HG03460 (cell line): ENCODE results near the gene SCFD2.
A peak's percentile ranks its signal among the peaks of the same experiment; 100 is the strongest.

ENCODE experiments used
- ATAC-seq: cut with Tn5 transposase; IDR thresholded peaks from one replicate; pipeline ENCODE4 v1.9.1; 2021; ENCODE audit not compliant: unreplicated experiment

Gene SCFD2

DNA sequence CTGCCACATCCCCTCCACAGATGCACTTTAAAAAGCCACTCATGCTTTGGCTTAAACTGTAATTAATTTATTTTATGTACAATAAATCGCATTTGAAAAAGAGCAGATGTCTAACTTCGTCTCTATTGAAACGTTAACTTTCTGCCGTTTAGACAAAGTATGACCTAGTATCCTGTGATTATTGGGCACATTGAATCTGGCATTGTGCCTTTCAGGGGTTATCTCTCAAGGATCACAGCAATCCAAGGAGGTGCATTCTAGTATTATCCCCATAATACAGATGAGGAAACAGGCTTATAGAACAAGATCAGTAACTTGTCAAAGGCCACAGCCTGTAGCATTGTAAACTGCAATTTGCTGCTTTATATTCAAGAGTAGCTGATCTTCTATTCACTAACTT lies 499.1 kb downstream of the SCFD2 start:
- no peak for ATAC-seq

DNA sequence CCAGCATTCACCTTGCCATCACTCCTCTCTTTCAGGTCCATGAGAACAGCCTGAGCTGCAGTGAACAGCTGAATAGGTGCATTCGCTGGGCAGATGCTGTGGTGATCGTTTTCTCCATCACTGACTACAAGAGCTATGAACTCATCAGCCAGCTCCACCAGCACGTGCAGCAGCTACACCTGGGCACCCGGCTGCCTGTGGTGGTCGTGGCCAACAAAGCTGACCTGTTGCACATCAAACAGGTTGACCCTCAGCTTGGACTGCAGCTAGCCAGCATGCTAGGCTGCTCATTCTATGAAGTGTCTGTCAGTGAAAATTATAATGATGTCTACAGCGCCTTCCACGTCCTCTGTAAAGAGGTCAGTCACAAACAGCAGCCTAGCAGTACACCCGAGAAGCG lies 500.6 kb downstream of the SCFD2 start:
- ATAC-seq, result no peak

DNA sequence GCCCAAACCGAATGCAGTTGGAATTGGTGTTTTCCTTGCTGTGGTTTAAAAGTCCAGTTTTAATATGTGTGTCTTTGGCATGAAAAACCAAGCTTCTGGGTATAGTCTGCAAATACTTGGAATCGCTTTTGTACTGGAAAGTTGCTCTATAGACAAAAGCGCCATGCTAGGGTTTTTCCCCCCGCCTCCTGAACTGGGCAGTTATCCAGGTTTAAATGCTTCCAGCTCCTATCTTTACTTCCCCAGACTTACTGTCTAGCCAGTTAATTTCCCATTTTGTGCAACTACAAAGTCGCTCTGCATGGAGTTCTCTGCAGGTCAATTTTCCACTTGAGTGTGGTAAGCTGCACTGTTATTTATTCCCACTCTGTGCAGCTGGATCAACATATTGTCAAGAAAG lies 501.1 kb downstream of the SCFD2 start:
- ATAC-seq, result no peak

DNA sequence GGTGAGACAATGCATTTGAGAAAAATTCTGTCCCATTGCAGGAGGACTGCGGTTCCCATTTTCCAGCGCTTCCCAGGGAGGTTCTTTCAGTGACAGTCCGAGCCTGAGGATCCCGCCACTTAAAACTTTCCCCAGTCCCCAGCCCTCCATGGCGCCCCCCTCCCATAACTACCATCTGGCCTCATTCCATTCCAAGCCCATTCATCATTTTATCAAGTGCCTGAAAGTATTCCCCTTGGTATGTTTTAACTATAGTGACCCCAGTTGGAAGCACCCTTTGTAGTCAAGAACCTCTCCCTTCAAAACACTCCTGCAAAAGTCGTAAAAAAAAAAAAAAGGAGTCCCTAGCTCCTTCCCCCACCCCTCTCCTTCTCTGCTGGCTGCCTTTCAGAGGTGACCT lies 502.5 kb downstream of the SCFD2 start:
- no peak for ATAC-seq

DNA sequence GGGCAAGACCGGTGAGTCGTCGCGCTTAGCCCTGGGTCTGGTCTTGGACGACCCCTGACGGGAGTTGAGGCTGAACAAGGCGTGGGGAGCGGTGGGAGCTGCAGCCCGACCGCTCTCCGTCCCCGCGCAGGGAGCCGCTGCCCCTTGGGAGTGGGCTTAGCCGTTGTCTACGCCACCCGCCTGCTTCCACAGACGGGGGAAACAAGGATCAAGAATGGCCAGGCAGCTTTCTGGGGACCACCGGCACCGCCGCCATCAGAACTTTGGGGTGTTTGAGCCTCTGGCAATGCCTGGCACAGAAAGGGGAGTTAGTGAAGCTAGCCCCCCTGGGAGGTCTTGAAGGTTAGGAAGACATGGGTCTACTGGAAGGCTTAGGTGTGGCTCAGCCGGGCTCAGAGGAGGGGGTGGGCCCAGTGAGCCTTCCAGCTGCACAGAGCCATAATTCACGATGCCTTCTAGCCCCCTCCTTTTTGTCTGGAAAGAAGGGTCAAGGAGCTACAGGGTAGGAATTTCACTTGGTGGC lies 503.2 kb downstream of the SCFD2 start:
- ATAC-seq, result no peak

DNA sequence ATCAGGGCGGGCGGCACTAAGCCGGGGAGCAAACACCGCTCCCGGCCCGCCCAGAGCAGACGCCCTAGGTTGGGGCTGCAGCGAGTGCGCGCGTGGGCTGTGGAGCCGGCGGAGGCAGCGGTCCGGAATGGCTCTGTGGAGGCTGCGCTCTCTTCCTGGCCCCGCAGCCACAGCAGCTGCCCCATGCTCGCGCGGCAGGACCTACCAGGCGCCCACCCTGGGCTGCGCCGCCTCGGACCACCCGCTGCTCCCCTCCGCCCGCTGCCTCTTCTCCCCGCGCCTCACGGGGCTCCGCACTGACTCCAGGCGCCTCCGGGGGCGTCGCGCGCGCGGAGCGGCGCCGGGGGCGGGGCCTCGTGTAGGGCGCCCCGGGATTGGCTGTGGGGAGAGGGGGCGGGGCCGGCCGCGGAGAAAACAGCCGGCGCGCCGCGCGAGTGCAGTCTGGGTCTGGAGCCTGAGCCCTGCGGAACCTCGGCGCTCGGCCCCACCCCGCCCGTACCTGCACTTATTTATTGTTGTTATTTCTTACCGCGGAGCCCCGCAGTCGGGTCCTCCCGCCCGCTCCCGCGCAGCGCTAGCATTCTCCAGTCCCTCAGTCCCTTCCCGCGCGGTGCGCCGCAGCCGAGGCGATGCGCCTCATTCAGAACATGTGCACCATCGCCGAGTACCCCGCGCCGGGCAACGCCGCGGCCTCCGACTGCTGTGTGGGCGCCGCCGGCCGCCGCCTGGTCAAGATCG lies 503.8 kb downstream of the SCFD2 start, which contains the start of gene RASL11B:
Gene RASL11B, plus strand, starts transcription at position 439 of the 738 bp plus-strand sequence. Its CDS starts 191 bp downstream, at position 630.
- ATAC-seq, result peak; percentile 99

DNA sequence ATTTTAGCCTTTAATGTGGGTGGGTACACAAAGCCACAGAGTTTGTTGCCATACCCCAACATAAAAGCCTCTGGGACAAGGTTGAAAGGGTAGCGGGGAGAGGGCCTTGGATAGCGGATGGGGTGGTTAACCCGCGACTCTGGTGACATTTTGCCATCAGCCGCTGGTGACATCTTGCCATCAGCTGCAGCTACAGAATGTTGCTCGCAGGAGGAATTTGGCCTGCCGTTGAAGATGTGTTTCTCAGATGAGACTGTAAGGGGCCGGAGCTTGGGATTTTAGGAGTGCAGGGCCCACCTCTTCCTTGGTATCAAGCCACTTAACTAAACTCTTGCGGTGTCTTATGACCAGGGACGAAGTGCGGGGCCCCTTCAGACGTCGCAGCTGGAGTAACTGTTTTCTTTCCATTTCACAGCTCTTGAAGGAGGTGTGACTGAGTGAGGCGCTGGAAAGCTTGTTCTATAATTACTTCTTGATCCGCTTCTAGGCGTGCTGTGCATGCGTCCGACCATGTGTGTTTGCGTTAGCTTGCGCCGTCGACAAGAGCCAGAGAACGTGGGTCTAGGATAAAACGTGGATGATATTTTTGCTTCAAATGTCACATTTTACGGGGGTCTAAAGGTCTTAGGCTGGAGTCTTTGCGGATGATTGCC lies 504.6 kb downstream of the SCFD2 start:
- no peak for ATAC-seq

DNA sequence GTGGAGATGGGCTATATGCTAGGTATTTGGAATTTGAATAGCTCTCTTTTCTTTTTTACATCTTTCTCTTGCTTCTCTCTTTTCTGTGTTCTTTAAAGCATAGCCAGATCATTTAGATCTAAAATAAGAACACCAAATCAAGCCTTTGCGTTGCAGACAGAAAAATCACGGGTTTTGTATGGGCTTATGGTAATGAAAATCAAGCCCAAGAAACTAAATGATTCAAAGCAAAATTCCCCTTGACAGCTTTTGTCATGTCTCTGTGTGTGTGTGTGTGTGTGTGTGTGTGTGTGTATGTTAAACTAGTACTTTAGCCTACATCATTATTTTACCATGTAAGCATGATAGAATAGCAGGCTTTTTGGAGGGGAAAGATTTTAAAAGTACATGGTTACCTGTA lies 505.5 kb downstream of the SCFD2 start:
- ATAC-seq, result no peak

DNA sequence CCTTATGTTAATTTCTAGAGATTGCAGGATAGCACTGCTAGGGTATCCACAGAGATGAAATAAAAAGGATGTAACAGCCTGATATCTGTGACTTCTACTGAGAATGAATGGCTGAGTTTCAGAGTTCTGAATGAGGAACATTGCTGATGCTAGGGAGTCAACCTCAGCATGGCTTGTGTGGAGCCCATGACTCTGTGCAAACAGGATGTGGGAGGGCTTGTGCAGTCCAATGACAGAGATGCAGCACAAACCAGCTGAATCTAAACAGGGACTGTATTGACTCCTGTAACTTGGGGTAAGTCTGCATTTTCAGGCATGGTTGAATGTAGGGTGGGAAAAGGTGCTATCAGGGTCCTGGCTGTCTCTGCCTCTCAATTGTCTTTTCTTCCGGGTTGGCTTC lies 509.1 kb downstream of the SCFD2 start:
- no peak for ATAC-seq

DNA sequence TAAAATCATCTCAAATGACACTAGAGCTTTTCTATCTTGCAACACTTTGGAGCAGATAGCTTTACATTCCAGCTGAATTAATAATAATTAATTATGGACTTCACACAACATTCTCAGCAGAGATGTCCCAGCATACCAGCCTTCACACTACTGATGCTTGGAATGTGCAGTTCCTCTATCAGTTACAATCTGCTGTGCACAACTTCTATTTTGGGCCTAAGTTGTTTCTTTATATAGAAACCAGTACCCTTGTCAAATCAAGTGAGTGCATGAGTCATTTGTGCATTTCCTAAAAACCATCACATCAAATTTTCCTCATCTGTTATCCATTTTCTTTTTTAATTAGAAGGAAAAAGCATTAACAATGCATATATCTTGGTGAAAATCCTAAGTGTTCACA lies 512.5 kb downstream of the SCFD2 start:
- no peak for ATAC-seq

DNA sequence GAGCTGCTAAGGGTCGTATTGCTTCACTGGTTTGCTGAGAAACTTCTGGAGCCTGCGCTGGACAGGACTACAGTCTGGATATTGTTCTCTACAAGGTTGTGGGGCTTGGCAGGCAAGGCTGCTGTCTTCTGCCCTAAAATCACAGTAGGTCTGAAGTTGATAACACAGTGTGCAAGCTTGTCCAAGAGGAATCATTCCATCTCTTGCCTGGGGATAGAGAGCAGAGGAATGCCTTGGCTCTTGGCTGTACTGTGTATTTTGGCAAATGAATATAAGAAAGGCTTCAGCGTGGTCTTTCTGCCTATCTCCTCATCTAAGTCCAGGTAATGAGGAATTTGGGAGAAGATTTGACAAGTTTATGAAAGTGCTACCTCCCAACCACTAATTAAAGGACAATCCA lies 513.1 kb downstream of the SCFD2 start:
- no peak for ATAC-seq

DNA sequence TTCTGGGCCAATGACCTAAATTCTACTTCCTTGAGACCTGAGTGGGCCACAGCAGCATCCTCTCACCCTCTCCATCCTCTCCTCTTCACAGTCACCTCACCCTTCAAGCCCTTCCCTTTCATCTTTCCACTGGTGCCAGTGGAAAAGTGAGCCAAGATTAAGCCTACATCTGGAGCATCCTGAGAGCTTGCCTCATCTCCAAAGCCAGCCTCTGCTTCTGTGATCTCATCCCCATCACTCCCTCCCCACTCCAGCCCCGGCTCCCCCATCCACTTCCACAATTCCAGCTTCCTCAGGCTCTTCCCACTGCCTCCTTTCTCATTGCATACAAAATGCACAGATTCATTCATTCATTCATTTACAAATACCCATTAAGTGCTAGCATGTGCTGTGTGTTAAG lies 513.8 kb downstream of the SCFD2 start:
- no peak for ATAC-seq

DNA sequence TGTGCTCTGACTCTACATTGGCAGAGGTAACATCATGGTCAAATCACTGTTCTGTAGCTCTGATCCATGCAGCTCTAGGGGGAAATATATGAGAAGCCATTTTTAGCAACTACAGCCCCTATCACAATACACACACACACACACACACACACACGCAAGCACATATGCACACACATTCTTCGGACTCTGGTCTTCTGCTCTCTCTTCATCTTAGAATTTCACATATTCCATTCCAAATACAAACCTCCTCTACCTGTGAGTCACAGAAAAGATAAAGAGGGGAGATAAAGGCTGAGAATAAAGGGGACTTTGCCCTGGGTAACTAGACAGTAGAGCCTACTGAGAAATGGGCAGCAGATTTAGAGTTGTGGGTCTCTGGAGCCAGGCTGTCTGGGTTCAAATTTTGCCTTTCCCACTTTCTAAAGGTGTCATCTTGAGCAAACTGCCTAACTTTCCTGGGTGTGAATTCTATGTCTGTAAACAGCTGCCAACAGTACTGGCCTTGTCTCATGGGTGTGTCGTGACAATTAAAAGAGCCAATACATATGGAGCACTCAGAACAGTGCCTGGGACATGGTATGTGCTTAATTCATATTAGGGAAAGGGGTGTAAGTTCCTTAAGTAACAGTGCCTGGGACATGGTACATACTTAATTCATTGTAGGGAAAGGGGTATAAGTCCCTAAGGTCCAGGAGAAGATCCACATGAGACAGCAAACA lies 515.3 kb downstream of the SCFD2 start:
- no peak for ATAC-seq

DNA sequence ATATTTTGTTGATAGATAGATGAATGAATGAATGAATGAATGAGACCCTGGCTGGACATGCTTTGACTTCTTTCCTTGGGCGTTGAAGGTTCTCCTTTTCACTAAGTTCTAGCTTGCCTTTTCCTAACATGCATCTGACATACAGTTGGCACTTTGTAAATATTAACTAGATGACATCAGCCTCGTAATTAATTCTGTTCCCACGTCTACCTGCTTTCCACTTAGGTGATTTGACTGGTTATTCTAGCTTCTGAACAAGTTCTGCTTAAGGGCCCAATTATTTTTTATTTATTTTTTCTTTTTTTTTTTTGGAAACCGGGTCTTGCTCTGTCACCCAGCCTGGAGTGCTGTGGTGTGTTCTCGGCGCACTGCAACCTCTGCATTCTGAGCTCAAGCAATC lies 517.6 kb downstream of the SCFD2 start:
- no peak for ATAC-seq

DNA sequence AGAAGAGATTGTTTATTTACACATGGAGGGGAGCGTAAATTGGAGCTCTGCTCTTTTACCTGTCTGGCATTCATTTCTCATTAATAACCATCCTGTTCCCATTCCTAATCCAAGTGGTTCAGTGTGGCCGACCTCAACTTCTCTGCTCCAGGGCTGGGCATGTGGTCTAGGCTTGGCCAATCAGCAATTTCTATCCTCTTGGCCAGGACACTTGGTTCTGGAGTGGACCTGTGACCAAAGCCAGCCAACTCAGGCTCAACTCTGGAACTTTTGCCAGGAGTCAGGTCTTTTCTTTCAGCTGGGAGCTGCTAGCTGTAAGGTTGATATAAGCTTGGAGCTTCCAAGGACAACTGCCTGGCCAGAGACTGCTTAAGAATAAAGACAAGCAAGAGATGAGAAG lies 519.4 kb downstream of the SCFD2 start:
- ATAC-seq, result no peak

DNA sequence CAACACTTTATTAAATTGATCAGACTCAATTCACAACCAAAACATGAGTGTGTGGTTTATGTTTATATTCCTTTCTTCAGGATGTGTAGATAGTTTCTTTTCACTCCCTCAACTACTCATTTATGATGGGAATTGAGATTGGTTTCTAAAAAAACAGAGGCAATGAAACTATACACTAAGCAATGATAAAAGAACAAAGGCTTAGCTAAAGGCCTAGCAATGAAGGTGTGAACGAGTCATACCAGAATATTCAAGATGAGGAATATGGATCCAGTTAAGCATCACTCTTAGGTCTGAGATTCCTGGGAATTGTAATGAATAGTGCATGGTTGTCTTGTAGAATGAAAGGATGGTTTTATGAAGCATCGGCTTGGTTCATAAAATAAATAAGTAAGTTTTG lies 521.3 kb downstream of the SCFD2 start:
- ATAC-seq, result no peak

DNA sequence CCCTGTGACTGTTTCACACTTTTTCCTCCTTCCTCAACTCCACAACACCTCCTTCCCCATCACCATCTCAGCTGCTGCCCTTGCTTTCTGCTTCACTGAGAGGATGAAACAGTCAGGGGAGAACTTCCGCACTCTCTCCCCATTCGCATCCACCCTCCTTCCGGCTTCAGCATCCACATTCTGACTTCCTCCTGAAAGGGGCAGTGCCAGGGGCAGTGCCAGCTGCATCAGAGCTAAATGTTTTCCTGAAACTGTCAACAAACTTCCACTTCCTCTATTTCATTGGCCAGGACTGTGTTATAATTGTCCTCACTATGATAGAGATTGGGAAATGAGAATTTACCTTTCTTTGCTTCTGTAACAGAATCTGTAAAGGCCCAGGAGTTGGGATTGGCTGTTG lies 521.9 kb downstream of the SCFD2 start:
- no peak for ATAC-seq

DNA sequence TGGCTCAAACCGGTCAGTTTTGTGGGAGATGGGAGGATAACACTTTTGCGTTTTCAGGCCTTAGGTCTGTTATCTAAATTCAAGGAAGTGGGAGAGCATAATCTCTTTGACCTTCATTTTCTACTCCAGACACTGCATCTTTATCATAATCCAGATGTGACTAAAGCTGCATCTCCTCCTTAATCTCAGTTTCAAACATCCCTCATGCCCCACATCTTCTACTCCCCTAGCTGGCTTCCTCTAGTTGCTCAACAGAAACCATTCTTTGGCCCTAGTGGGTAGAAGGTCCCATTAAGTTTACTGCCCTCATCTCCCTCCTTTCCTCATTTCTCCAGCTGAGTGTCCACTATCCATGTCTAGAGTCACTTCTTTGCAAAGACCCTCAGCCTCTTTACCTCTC lies 522.5 kb downstream of the SCFD2 start:
- ATAC-seq, result no peak

DNA sequence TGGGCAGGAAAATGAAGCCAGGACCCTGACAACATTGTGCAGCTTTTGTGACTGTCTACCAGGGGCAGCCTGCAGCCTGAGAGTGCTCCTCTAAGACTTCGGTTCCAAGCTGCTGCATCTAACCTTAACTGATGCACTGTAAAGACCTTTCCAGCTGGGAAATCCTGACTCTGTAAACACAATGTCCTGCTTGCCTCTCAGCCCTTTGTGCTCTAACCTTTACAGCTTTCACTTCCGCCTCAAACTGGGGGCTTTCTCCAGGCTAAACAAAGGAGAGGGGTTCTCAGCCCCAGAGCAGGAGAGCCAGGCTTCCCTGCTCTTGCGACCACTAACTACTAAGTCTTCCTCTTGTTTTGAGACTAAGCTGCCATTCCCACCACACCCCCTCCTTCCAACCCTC lies 523.1 kb downstream of the SCFD2 start:
- no peak for ATAC-seq

DNA sequence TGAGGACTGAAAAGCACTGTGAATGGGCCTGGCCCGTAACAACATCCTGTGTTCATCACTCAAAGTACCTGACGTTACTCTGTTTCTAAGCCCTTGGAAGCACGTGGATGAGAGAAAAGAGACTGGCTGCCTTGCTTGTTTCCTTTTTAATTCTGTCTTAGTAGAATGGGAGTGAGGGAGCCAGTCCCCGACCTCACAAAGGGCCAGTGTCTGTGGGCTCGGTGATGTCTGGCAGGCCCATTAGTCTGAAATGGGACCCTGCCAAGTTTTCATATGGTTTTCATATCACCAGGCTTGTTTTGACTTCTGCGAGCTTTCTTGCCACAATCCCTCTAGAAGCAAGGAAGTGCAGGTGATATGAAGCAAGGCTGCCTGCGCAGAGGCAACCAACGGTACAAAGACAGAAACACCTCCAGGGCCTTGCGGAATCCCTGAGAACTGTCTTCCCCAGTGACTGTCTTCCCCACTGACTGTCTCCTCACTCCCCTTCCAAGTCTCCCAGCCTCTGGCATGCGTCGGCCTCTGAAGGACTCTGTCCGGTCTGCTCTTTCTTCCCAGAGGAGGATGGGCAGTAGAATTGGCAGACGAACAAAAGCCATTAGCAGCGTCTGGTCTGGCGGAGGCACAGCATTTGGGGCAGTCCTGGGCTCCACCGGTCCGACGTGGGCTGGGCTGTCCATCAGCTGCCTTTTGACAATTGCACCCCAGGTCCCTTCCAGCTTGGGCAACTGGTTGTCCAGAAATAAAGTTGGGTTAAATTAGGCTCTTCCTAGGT lies 524.0 kb downstream of the SCFD2 start:
- no peak for ATAC-seq
